GM06990 (cell line): Measurements from ENCODE around the gene RIPK1.

Experiments
- DNase-seq: peaks from one replicate; pipeline ENCODE4 v3.0.0-alpha.2; 2011; ENCODE audit not compliant: insufficient read length; ENCODE audit errors: extremely low read depth
- H3K27me3 ChIP-seq: replicated peaks from 2 replicates; pipeline ENCODE4 v1.6.0; 2011; ENCODE audit warnings: low read length; ENCODE audit not compliant: control insufficient read depth, insufficient read depth
- H3K36me3 ChIP-seq: 2 replicates; pipeline ENCODE4 v1.5.1; 2011; ENCODE audit warnings: low read length; ENCODE audit not compliant: control insufficient read depth, insufficient read depth
- H3K4me3 ChIP-seq: replicated peaks from 2 replicates; pipeline ENCODE4 v1.5.1; 2011; ENCODE audit warnings: low read depth, mild to moderate bottlenecking, control low read depth, low read length
- TF ChIP-seq, protein P1 (sequence below): IDR thresholded peaks from 2 replicates; pipeline ENCODE4 v1.5.1; 2011; ENCODE audit warnings: low read length, control low read depth, mild to moderate bottlenecking, inconsistent platforms; ENCODE audit not compliant: insufficient read depth, poor library complexity, severe bottlenecking

RIPK1 gene

DNA sequence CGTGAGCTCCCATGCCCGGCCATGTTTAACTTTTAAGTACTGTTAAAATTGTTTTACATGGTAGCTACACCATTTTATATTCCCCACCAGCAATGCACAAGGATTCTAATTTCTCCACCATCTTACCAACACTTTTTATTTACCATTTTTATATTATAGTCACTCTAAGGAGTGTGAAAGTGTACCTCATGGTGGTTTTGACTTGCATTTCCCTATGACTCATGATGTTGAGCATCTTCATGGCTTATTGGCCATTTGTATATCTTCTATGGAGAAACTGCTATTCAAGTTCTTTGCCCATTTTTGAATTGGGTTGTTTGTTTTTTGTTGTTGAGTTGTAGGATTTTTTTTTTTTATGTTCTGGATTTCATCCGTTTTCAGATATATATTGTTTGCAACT lies 34.6 kb downstream of the RIPK1 start:
- H3K36me3 ChIP-seq = peaks cover 4% of the 10 kb centered on the region
- DNase-seq = no peak
- TF ChIP-seq, protein P1, sequence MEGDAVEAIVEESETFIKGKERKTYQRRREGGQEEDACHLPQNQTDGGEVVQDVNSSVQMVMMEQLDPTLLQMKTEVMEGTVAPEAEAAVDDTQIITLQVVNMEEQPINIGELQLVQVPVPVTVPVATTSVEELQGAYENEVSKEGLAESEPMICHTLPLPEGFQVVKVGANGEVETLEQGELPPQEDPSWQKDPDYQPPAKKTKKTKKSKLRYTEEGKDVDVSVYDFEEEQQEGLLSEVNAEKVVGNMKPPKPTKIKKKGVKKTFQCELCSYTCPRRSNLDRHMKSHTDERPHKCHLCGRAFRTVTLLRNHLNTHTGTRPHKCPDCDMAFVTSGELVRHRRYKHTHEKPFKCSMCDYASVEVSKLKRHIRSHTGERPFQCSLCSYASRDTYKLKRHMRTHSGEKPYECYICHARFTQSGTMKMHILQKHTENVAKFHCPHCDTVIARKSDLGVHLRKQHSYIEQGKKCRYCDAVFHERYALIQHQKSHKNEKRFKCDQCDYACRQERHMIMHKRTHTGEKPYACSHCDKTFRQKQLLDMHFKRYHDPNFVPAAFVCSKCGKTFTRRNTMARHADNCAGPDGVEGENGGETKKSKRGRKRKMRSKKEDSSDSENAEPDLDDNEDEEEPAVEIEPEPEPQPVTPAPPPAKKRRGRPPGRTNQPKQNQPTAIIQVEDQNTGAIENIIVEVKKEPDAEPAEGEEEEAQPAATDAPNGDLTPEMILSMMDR = no peak

DNA sequence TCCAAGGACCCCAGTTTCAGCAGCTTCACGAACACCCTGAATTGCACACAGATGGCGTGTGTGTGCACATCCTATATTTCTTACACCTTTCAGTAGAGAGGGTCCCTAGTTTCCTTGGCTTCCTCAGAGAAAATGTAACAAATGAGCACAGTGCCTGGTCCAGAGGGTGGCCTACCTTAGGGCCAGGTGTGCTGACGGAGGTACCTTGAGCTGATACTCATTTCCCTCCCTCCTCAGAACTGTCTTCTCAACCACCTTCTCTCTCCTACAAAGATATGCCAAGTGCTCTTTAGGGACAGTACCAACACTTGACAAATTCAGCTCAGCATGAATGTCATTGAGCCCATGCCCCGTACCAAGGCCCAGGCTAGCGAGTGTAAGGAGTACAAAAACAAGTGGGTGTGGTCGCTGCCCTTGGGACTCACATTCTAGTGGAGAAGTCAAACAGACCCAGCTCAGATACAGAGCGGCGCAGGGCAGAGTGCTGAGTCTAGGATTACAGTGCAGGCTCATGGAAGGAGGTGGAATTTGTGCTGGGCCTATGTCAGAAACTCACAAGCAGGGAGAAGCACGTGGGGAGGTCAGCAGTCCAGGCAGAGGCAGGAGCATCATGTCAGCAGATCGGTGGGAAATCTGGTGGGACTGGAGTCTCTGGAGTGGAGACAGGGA lies 40.6 kb downstream of the RIPK1 start:
- Histone ChIP-seq H3K4me3 (no peak overlapping the region), H3K36me3 (peaks cover 5% of the 10 kb centered on the region), H3K27me3 (no peaks in the 10 kb centered on the region)
- TF ChIP-seq, protein P1 = no peak
- DNase-seq = no peak

More for the DNA sequence above, 34.6 kb downstream of the RIPK1 start:
- Histone ChIP-seq H3K27me3 (no peaks in the 10 kb centered on the region), H3K4me3 (no peak overlapping the region)

DNA sequence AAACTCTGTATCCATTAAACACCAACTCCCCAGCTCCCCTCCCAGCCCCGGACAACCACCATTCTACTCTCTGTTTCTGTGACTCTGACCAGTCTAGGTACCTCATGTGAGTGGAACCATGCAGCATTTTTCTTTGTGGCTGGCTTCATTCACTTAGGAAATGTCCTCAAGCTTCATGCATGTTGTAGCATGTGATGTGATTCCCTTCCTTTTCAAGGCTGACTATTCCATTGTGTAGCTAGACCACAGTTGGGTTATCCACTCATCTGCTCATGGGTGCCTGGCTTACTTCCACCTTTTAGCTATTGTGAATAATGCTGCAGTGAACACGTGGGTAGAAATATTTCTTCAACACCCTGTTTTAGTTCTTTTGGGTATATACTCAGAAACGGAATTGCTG lies 41.5 kb downstream of the RIPK1 start:
- H3K36me3 ChIP-seq = peaks cover 5% of the 10 kb centered on the region

DNA sequence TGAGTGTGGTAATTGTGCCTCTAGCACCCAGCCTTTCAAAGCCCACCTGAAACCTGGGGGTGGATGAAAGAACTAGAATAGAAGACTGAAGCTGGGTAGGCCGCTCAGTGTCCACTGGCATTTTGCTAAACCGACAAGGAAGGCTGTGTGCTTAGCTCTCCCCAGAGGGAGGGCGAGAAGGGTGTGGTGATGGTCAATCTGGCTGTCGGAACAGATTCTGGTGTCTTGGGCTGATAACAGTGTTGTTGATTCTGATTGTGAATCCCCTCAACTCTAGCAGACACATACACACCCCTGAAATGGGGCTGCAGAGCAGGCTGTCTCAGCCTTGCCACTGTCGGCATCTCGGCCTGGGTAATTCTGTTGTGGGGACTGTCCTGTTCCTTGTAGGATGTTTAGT lies 46.1 kb downstream of the RIPK1 start:
- DNase-seq = no peak
- Histone ChIP-seq H3K36me3 (no peaks in the 10 kb centered on the region; the same call in 1 of the 2 replicates), H3K4me3 (no peak overlapping the region), H3K27me3 (no peaks in the 10 kb centered on the region)
- TF ChIP-seq, protein P1 = no peak

More for the DNA sequence above, 41.5 kb downstream of the RIPK1 start:
- Histone ChIP-seq H3K4me3 (no peak overlapping the region), H3K27me3 (no peaks in the 10 kb centered on the region)
- TF ChIP-seq, protein P1 = no peak
- no peak for DNase-seq

DNA sequence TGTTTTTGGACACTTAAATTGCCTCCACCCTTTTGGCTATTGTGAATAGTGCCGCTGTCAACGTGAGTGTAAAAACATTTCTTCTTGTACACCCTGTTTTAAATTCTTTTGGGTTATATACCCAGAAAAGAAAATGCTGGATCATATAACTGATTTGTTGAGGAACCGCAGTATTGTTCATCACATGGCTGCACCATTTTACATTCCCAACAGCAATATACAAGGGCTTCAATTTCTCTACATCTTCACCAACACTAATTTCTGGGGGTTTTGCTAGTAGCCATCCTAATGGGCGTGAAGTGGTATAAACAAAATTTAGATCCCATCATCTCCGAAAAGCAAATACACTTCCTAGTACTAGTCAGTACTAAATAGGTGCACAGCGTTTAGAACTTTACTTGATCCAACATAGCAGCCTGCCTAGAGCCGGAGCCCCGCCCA lies 49.6 kb downstream of the RIPK1 start:
- no peak for DNase-seq

More for the DNA sequence above, 49.6 kb downstream of the RIPK1 start:
- TF ChIP-seq, protein P1 = no peak
- H3K27me3 ChIP-seq = no peaks in the 10 kb centered on the region
- H3K36me3 ChIP-seq = no peaks in the 10 kb centered on the region; the same call in none of the 2 replicates
- peak overlapping the region; percentile 84 for H3K4me3 ChIP-seq
